ENCODE data around the gene GID4.

Gene GID4

DNA sequence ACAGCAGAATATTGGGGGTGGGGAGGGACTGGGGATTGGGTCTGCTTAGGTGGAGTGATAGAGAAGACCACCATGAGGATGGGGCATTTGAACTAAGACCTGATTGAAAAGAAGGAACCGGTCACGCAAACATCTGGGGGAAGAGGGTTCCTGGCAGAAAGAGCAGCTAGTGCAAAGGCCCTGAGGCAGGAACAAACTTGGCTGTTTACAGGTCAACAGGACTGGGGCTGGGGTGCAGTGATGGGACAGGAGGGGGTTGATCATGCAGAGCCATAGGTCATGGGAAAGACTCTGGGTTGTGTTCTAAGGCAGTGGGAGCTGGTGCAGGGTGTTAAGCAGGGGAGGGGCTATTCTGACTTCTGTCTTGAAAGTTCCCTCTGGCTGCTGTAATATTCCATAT is 50.4 kb downstream of the GID4 start:
- H4K20me1 ChIP-seq = no peaks in the 10 kb centered on the region
- H3K4me3 ChIP-seq = no peak overlapping the region
- no peaks in the 10 kb centered on the region for H3K27me3 ChIP-seq
- peaks cover 41% of the 10 kb centered on the region for H3K36me3 ChIP-seq
- TF ChIP-seq Cebpa-rat (IDR thresholded peaks at IDR 0.05) = no peak
- no peak overlapping the region for H3K27ac ChIP-seq
- H3K4me2 ChIP-seq = no peak overlapping the region
- no peaks in the 10 kb centered on the region for H3K9me3 ChIP-seq
- no peak overlapping the region for H3K9ac ChIP-seq
- peaks cover 22% of the 10 kb centered on the region for H3K4me1 ChIP-seq

DNA sequence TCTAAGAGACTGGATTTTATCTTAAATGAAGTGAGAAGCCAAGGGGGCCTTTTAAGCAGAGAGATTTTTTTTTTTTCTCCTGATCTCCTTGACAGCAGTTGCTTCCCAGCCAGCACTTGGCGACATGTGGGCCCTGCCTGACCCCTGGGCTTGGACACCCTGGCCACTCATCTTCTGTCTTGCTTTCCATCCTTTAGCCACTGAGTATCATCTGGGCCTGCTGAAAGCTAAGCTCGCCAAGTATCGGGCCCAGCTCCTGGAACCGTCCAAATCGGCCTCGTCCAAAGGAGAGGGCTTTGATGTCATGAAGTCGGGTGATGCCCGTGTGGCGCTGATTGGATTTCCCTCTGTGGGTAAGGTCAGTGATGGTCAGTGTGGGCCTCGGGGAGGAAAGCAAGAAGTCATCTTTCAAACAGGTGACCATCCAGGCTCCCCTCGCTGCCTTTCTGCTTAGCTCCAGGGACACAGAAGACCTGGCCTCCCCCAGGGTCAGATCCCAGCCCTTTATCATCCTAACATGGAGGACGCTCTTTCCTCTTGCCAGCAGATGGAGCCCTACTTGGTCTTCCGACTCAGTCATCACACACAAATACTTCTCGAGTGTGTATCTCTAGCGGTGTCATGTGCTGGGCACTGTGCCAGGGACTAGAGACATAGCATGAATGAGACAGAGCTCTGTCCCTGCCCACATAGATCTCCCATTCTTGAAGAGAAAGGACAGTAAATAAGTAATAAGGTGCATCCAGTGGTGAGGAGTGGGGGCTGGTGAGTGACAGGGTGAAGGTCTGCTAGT is 54.6 kb downstream of the GID4 start:
- Histone ChIP-seq H4K20me1 (peaks cover 21% of the 10 kb centered on the region), H3K36me3 (peaks cover 82% of the 10 kb centered on the region), H3K4me3 (no peak overlapping the region), H3K9me3 (no peaks in the 10 kb centered on the region), H3K9ac (no peak overlapping the region), H3K27ac (no peak overlapping the region), H3K4me2 (no peak overlapping the region), H3K27me3 (no peaks in the 10 kb centered on the region), H3K4me1 (peaks cover 5% of the 10 kb centered on the region)
- no peak for TF ChIP-seq Cebpa-rat (IDR thresholded peaks at IDR 0.05)

DNA sequence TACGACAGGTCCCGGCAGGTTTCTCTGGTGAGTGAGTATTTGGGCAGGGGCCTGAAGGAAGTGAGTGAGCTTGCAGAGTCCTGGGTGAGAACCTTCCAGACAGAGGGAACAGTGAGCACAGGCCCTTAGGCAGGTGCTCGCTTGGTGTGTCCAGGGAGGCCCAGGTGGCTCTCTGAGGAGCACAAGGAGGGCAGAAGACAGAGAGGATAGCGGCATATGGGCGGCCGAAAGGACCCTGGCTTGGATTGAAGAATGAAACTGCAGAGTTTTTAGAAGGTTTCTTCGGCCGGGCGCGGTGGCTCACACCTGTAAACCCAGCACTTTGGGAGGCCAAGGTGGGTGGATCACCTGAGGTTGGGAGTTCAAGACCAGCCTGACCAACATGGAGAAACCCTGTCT is 55.2 kb downstream of the GID4 start:
- Histone ChIP-seq H3K4me1 (no peaks in the 10 kb centered on the region), H3K36me3 (peaks cover 88% of the 10 kb centered on the region), H4K20me1 (peaks cover 26% of the 10 kb centered on the region), H3K9ac (no peak overlapping the region), H3K4me3 (no peak overlapping the region), H3K27ac (no peak overlapping the region), H3K4me2 (no peak overlapping the region), H3K27me3 (no peaks in the 10 kb centered on the region), H3K9me3 (no peaks in the 10 kb centered on the region)
- TF ChIP-seq Cebpa-rat (IDR thresholded peaks at IDR 0.05) = no peak

DNA sequence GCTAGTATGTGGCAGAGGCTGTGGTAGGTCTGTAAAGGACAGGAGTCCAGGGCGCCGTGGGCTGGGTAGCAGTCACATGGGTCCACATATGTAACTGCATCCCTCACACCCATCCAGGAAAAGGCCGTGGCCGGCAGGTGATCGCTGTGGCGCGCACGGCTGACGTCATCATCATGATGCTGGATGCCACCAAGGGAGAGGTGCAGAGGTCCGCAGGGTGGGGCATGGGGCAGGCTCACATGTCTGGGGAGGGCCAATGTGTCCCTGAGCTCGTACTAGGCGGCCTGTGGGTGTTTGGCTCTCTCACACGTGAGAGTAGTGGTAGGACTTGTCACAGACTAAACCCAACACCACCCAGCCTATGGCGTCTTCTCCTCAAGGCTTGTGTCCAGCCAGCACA is 60.3 kb downstream of the GID4 start:
- Histone ChIP-seq H4K20me1 (peaks cover 63% of the 10 kb centered on the region), H3K9ac (no peak overlapping the region), H3K27ac (no peak overlapping the region), H3K36me3 (peaks cover 83% of the 10 kb centered on the region), H3K4me2 (no peak overlapping the region), H3K4me3 (no peak overlapping the region), H3K4me1 (peaks cover 42% of the 10 kb centered on the region), H3K9me3 (no peaks in the 10 kb centered on the region), H3K27me3 (no peaks in the 10 kb centered on the region)
- TF ChIP-seq Cebpa-rat (IDR thresholded peaks at IDR 0.05) = no peak

DNA sequence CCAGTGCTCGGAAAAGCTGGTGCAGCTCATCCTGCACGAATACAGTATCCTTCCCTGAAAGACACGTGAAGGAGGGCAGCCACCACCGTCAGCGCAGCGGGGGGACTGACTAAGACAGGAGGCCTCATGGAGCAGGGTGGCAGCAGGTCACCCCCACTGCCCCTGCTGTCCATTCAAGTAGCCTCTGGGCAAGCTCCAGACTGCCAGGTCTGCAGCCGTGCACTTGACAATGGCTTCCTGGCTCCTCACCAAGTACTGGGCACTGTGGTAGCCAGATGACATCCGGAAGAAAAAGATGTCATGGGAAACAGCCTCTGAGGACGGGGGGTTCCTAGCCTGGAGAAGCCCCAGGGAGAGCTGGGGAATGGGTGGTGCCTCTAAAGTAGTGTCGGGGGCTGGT is 61.4 kb downstream of the GID4 start:
- H3K4me1 ChIP-seq = peaks cover 44% of the 10 kb centered on the region
- peaks cover 83% of the 10 kb centered on the region for H3K36me3 ChIP-seq
- no peaks in the 10 kb centered on the region for H3K27me3 ChIP-seq
- H3K9ac ChIP-seq = no peak overlapping the region
- no peak for TF ChIP-seq Cebpa-rat (IDR thresholded peaks at IDR 0.05)
- H3K9me3 ChIP-seq = no peaks in the 10 kb centered on the region
- no peak overlapping the region for H3K4me3 ChIP-seq
- H3K27ac ChIP-seq = 0 out of 2 replicates have a peak overlapping the region, but pooled peaks have one; percentile 22
- peaks cover 63% of the 10 kb centered on the region for H4K20me1 ChIP-seq
- no peak overlapping the region for H3K4me2 ChIP-seq

DNA sequence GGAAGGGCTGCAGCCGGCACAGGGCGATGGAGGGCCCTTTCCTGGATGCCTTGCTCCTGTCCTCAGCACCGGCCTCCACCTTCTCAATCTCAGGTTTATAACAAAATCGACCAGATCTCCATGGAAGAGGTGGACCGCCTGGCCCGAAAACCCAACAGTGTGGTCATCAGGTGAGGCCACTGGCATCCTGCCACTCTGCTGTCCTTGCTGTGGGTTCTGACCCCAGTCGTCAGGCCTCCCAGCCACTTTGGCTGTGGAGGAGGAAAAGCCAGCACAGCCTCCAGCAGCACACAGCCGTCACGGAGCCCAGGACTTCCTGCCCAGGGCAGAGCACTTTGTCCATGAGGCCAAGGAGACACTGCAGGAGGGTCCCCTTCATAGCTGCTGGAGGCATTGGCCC is 62.6 kb downstream of the GID4 start:
- 0 out of 2 replicates have a peak overlapping the region, but pooled peaks have one; percentile 17 for H3K4me2 ChIP-seq
- H3K36me3 ChIP-seq = peaks cover 80% of the 10 kb centered on the region
- H3K4me1 ChIP-seq = peaks cover 56% of the 10 kb centered on the region
- peaks cover 57% of the 10 kb centered on the region for H4K20me1 ChIP-seq
- no peaks in the 10 kb centered on the region for H3K9me3 ChIP-seq
- no peak overlapping the region for H3K27ac ChIP-seq
- H3K27me3 ChIP-seq = no peaks in the 10 kb centered on the region
- TF ChIP-seq Cebpa-rat (IDR thresholded peaks at IDR 0.05) = no peak
- no peak overlapping the region for H3K9ac ChIP-seq
- H3K4me3 ChIP-seq = no peak overlapping the region

DNA sequence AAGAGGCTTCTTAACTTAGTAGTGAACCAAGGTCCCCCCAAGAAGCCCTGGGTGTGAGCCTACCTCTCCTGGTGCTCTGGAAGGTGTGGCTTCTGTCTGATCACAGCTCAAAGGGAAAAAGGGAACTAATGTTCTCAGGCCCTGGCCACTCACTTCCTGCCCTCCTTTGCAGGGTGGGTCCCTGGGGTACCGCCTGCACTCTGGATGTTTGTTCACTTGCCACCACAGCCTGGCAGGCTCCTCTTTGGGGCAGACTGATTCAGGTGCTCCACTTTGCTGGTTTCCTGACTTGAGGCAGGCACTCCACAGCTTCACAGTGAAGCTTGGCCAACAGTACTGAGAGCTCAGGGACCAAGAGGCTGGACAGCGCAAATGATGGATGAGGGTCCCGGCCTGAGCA is 63.4 kb downstream of the GID4 start:
- Histone ChIP-seq H3K36me3 (peaks cover 72% of the 10 kb centered on the region), H4K20me1 (peaks cover 52% of the 10 kb centered on the region), H3K4me3 (no peak overlapping the region), H3K9me3 (no peaks in the 10 kb centered on the region), H3K4me1 (peaks cover 64% of the 10 kb centered on the region), H3K27me3 (no peaks in the 10 kb centered on the region), H3K27ac (peak overlapping the region; percentile 74), H3K4me2 (peak overlapping the region; percentile 86), H3K9ac (peak overlapping the region; percentile 56)
- no peak for TF ChIP-seq Cebpa-rat (IDR thresholded peaks at IDR 0.05)

DNA sequence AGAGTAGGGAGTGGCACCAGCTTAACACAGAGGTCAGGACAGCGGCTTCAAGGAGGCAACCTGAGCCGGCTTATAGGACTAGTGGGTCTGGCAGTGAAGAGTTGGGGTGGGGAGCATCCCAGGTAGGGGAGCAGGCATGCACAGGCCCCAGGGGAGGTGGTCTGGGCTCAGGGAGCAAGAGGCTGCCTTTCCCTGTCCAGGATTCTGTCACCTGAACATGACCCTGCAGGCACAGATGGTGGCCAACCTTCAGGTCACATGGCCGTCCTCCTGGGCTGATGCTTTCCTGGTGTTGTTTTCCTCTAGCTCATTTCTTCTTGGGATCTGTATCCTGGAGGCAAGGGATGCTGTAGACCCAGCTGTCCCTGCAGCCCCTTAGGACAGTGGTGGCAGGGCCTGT is 65.8 kb downstream of the GID4 start:
- no peaks in the 10 kb centered on the region for H3K27me3 ChIP-seq
- H3K36me3 ChIP-seq = peaks cover 48% of the 10 kb centered on the region
- H3K4me1 ChIP-seq = peaks cover 74% of the 10 kb centered on the region
- no peak for TF ChIP-seq Cebpa-rat (IDR thresholded peaks at IDR 0.05)
- no peaks in the 10 kb centered on the region for H3K9me3 ChIP-seq
- H4K20me1 ChIP-seq = peaks cover 31% of the 10 kb centered on the region
- H3K4me3 ChIP-seq = no peak overlapping the region
- H3K27ac ChIP-seq = 0 out of 2 replicates have a peak overlapping the region, but pooled peaks have one; percentile 27
- no peak overlapping the region for H3K9ac ChIP-seq
- no peak overlapping the region for H3K4me2 ChIP-seq

DNA sequence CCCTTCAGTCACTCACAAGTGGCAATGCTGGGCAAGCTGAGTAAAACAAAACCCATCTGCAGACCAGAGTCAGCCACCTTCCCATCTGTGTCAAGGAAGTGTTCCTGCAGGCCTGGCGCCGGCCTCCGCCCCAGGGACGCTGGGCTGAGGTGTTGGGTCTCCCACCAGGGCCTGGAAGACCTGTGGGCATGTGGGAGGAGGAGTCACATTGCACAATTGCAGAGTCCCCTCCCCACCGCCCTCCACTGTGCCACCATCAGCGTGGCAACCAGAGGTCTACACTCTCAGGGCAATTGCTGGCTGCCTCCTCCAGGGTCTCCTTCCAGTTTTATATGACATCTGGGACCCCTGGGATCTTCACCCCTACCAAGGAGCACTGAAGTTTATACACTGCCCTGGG is 66.4 kb downstream of the GID4 start:
- peaks cover 69% of the 10 kb centered on the region for H3K4me1 ChIP-seq
- no peak overlapping the region for H3K4me3 ChIP-seq
- H3K27me3 ChIP-seq = no peaks in the 10 kb centered on the region
- TF ChIP-seq Cebpa-rat (IDR thresholded peaks at IDR 0.05) = no peak
- H4K20me1 ChIP-seq = peaks cover 25% of the 10 kb centered on the region
- no peaks in the 10 kb centered on the region for H3K9me3 ChIP-seq
- no peak overlapping the region for H3K4me2 ChIP-seq
- H3K9ac ChIP-seq = 0 out of 2 replicates have a peak overlapping the region, but pooled peaks have one; percentile 10
- H3K36me3 ChIP-seq = peaks cover 42% of the 10 kb centered on the region
- H3K27ac ChIP-seq = 0 out of 2 replicates have a peak overlapping the region, but pooled peaks have one; percentile 27

DNA sequence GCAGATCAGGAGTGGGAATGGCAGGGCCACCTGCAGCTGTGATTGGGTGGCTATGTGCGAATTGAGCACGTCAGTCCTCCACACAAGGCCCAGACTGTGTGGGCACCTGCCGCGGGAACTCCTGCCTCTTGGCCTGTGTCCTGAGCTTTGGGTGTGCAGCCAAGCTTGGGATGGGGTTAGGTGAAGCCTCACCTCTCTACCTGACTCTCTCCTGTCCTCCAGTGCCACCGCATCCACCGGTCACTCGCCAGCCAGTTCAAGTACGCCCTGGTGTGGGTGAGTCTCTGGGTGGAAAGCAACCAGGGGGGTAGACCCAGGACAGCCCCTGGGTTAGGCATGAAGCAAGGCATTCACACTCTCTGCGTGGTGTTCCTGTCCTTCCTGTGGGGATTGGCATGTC is 67.0 kb downstream of the GID4 start:
- peaks cover 36% of the 10 kb centered on the region for H3K36me3 ChIP-seq
- H3K27ac ChIP-seq = 0 out of 2 replicates have a peak overlapping the region, but pooled peaks have one; percentile 5
- H3K4me1 ChIP-seq = peaks cover 63% of the 10 kb centered on the region
- TF ChIP-seq Cebpa-rat (IDR thresholded peaks at IDR 0.05) = no peak
- peaks cover 19% of the 10 kb centered on the region for H4K20me1 ChIP-seq
- no peak overlapping the region for H3K9ac ChIP-seq
- H3K4me3 ChIP-seq = no peak overlapping the region
- H3K27me3 ChIP-seq = no peaks in the 10 kb centered on the region
- no peak overlapping the region for H3K4me2 ChIP-seq
- H3K9me3 ChIP-seq = no peaks in the 10 kb centered on the region
